IMR-90 (cell line): ENCODE measurements around the gene ARF6. TPM values are rescaled to one million over a fixed set of nuclear protein-coding genes. Genes with fewer than 3 reads are reported as not detected.

Experiments
- ATAC-seq: fragments of 200-7000 bp; cut with Tn5 transposase; 2 replicates; pipeline ENCODE4 v1.9.1; 2020; ENCODE audit warnings: low read depth, mild to moderate bottlenecking, moderate library complexity
- BruUV-seq: library from RNA; stranded (reverse); fragments of 400-500 nt; replicated peaks from 2 replicates; lab custom pipeline; 2021; lab: Mats Ljungman, UMichigan
- CTCF ChIA-PET: fragments of 300-600 bp; formaldehyde crosslinking; extraction: SDS; loops from one replicate; lab custom pipeline; 2021; ENCODE audit warnings: antibody characterized with exemption; lab: Yijun Ruan, JAX
- POLR2A ChIA-PET: fragments of 300-600 bp; sonication (Branson Sonifier 250); formaldehyde crosslinking; loops from one replicate; lab custom pipeline; 2022; ENCODE audit warnings: antibody characterized with exemption; ENCODE audit not compliant: unreplicated experiment; lab: Charles Lee
- DNase-seq: peaks from one replicate; pipeline ENCODE4 v3.0.0; 2013
- H2AFZ ChIP-seq: replicated peaks from 2 replicates; pipeline ENCODE3; 2013; ENCODE audit warnings: low read length, mild to moderate bottlenecking; ENCODE audit not compliant: poor library complexity
- H2AK5ac ChIP-seq: 2 replicates; pipeline ENCODE4 v1.6.1; 2013; ENCODE audit warnings: low read depth, low read length, inconsistent platforms
- H2AK9ac ChIP-seq: replicated peaks from 2 replicates; pipeline ENCODE3; 2013; ENCODE audit warnings: mild to moderate bottlenecking, low read depth, low read length, moderate library complexity; ENCODE audit not compliant: poor library complexity
- H2BK120ac ChIP-seq: 2 replicates; pipeline ENCODE4 v1.6.1; 2013; ENCODE audit warnings: low read depth, low read length, inconsistent platforms
- H2BK15ac ChIP-seq: 3 replicates; pipeline ENCODE4 v1.6.1; 2013; ENCODE audit warnings: low read depth, low read length, inconsistent platforms
- H2BK20ac ChIP-seq: 2 replicates; pipeline ENCODE4 v1.6.1; 2013; ENCODE audit warnings: low read depth, mild to moderate bottlenecking, inconsistent platforms, low read length, moderate library complexity
- H2BK5ac ChIP-seq: 2 replicates; pipeline ENCODE4 v1.6.1; 2013; ENCODE audit warnings: mild to moderate bottlenecking, low read depth, low read length, inconsistent platforms; ENCODE audit not compliant: poor library complexity, severe bottlenecking
- H3K14ac ChIP-seq: replicated peaks from 2 replicates; pipeline ENCODE4 v1.6.1; 2013; ENCODE audit warnings: low read depth, low read length, inconsistent platforms
- H3K18ac ChIP-seq: 2 replicates; pipeline ENCODE4 v1.6.1; 2013; ENCODE audit warnings: low read depth, low read length, control low read depth
- H3K23ac ChIP-seq: 2 replicates; pipeline ENCODE4 v1.6.1; 2013; ENCODE audit warnings: low read depth, low read length, inconsistent platforms
- H3K27ac ChIP-seq: 2 replicates; pipeline ENCODE4 v1.5.1; 2013; ENCODE audit warnings: mild to moderate bottlenecking, control low read depth, low read length; ENCODE audit not compliant: insufficient read depth
- H3K27me3 ChIP-seq: 2 replicates; pipeline ENCODE4 v1.6.1; 2013; ENCODE audit warnings: low read length; ENCODE audit not compliant: control insufficient read depth, insufficient read depth
- H3K36me3 ChIP-seq: 2 replicates; pipeline ENCODE4 v1.6.1; 2013; ENCODE audit warnings: low read length, mixed read lengths; ENCODE audit not compliant: control insufficient read depth, insufficient read depth
- H3K4ac ChIP-seq: 2 replicates; pipeline ENCODE4 v1.6.1; 2013; ENCODE audit warnings: low read depth, low read length, inconsistent platforms
- H3K4me1 ChIP-seq: 2 replicates; pipeline ENCODE4 v1.6.1; 2013; ENCODE audit warnings: low read length, mixed read lengths; ENCODE audit not compliant: control insufficient read depth, insufficient read depth
- H3K4me2 ChIP-seq: 2 replicates; pipeline ENCODE4 v1.6.1; 2013; ENCODE audit warnings: low read depth, mild to moderate bottlenecking, control low read depth, low read length, moderate library complexity
- H3K4me3 ChIP-seq: 2 replicates; pipeline ENCODE4 v1.5.1; 2013; ENCODE audit warnings: low read depth, mild to moderate bottlenecking, control low read depth, low read length, moderate library complexity; ENCODE audit not compliant: insufficient read depth
- H3K56ac ChIP-seq: 2 replicates; pipeline ENCODE4 v1.6.1; 2013; ENCODE audit warnings: low read length, inconsistent platforms; ENCODE audit not compliant: insufficient read depth; ENCODE audit errors: extremely low read depth
- H3K79me1 ChIP-seq, 2 experiments: 2 replicates each; pipeline ENCODE4 v1.6.1; 2013; ENCODE audit warnings: low read length in 2 of 2, inconsistent platforms in 1 of 2, low read depth in 1 of 2
- H3K9ac ChIP-seq: 2 replicates; pipeline ENCODE4 v1.6.1; 2013; ENCODE audit warnings: low read depth, low read length, control low read depth
- H3K9me1 ChIP-seq: 2 replicates; pipeline ENCODE4 v1.6.1; 2013; ENCODE audit warnings: low read length, inconsistent platforms; ENCODE audit not compliant: insufficient read depth
- H3K9me3 ChIP-seq: 2 replicates; pipeline ENCODE4 v1.6.1; 2013; ENCODE audit warnings: low read length; ENCODE audit not compliant: control insufficient read depth, insufficient read depth
- H4K20me1 ChIP-seq: 2 replicates; pipeline ENCODE4 v1.6.1; 2013; ENCODE audit warnings: low read length, inconsistent platforms; ENCODE audit not compliant: insufficient read depth
- H4K5ac ChIP-seq: 2 replicates; pipeline ENCODE4 v1.6.1; 2013; ENCODE audit warnings: mild to moderate bottlenecking, low read depth, low read length, control low read depth
- H4K8ac ChIP-seq, 2 experiments: 2 replicates each; pipeline ENCODE4 v1.6.1; 2013; ENCODE audit warnings: low read depth in 2 of 2, low read length in 2 of 2, control low read depth in 1 of 2, inconsistent platforms in 1 of 2
- H4K91ac ChIP-seq: 2 replicates; pipeline ENCODE4 v1.6.1; 2013; ENCODE audit warnings: low read depth, low read length, inconsistent platforms; ENCODE audit not compliant: insufficient read depth
- CEBPB ChIP-seq: IDR thresholded peaks from 2 replicates; pipeline ENCODE4 v1.6.1; 2012; ENCODE audit warnings: low read depth, low read length, improper control_type of control experiment
- MAFK ChIP-seq: IDR thresholded peaks from 2 replicates; pipeline ENCODE4 v1.6.1; 2012; ENCODE audit warnings: low read depth, low read length, improper control_type of control experiment
- MAZ ChIP-seq: IDR thresholded peaks from 2 replicates; pipeline ENCODE4 v1.6.1; 2012; ENCODE audit warnings: low read depth, mild to moderate bottlenecking, low read length, improper control_type of control experiment, moderate library complexity, borderline replicate concordance
- WGBS, 2 experiments: methylation state at CpG; one replicate each; pipeline versions ENCODE4 v1.1.5 to v1.1.7; 2013; ENCODE audit warnings: missing lambda C conversion rate in 2 of 2; ENCODE audit not compliant: insufficient read length in 1 of 2; ENCODE audit errors: extremely low coverage in 2 of 2; 5-methylcytosine and 5-hydroxymethylcytosine counted together
- dilution Hi-C: fragments of 300-500 bp; cut with HindIII; formaldehyde crosslinking; loops from one replicate; pipeline ENCODE4 v1.14.3; 2018; ENCODE audit warnings: low sequenced_read_pairs; ENCODE audit not compliant: unreplicated experiment
- in situ Hi-C: fragments of 300-500 bp; cut with MboI; formaldehyde crosslinking; loops from 3 replicates; pipeline ENCODE4 v1.14.3; 2019; ENCODE audit warnings: low sequenced_read_pairs, inconsistent platforms, mixed read lengths
- intact Hi-C: fragments of 100-400 bp; cut with micrococcal nuclease; formaldehyde crosslinking; loops from 2 replicates; pipeline ENCODE4 v1.10.0; 2022
- polyA plus RNA-seq, 3 experiments: library from polyadenylated mRNA; depleted of rRNA; stranded (reverse); fragments of >200 nt; gene quantifications; 2 replicates each; pipeline ENCODE4 v1.2.3, GENCODE V29; 2012; ENCODE audit warnings: low replicate concordance in 1 of 3
- total RNA-seq: library from RNA; depleted of rRNA; stranded (reverse); fragments of >200 nt; gene quantifications from 2 replicates; pipeline ENCODE4 v1.2.3, GENCODE V29; 2012

Gene ARF6
- total and polyA plus RNA-seq, 2 of the 4 experiments (the other 2 are of a cell fraction), result 32.1 to 40.1 TPM

DNA sequence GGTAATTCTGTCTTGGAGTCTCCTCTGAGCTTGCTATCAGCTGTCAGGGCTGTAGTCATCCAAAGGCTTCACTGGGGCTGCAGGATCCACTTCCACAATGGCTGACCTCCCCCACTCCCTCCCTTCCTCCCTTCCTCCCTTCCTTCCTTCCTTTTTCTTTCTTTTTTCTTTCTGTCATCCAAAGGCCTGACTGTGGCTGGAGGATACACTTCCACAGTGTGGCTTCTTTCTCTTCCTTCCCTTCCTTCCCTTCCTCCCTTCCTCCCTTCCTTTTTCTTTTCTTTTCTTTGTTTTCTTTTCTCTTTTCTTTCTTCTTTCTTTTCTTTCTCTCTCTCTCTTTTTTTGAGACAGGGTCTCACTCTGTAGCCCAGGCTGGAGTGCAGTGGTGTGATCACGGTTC, 30.6 kb downstream of the ARF6 start:
- in situ Hi-C loops, result no loop called here
- H3K27ac ChIP-seq, result no peak overlapping the region
- H4K20me1 ChIP-seq, result no peaks in the 10 kb centered on the region
- CTCF ChIA-PET, result interaction anchor here (0.6 kb wide), 1 partner anchor 651 kb away, joined by 7 read pairs; no protein-coding TSS in a partner anchor
- H2BK15ac ChIP-seq, result no peak overlapping the region
- peak overlapping the region; percentile 24; the same call in 1 of the 2 replicates for H3K4ac ChIP-seq
- no peak overlapping the region for H3K23ac ChIP-seq
- no peak overlapping the region for H2AK9ac ChIP-seq
- no peak overlapping the region; the same call in 1 of the 2 replicates for H2AK5ac ChIP-seq
- H2AFZ ChIP-seq, result peak overlapping the region; percentile 52
- no peak overlapping the region for H3K18ac ChIP-seq
- no peaks in the 10 kb centered on the region for H3K9me3 ChIP-seq
- BruUV-seq, result no TSS peak
- intact Hi-C loops, result no loop called here
- no peak overlapping the region for H4K8ac ChIP-seq
- H2BK20ac ChIP-seq, result no peak overlapping the region
- H3K79me1 ChIP-seq, result no peaks in the 10 kb centered on the region
- no CpG with 5 or more reads among the region's 1 CpG for WGBS, 2 experiments
- no peaks in the 10 kb centered on the region for H3K27me3 ChIP-seq
- peaks cover 4% of the 10 kb centered on the region; the same call in 1 of the 2 replicates for H3K4me1 ChIP-seq
- H3K56ac ChIP-seq, result no peak overlapping the region
- POLR2A ChIA-PET, result no interaction called here
- H4K91ac ChIP-seq, result no peak overlapping the region
- no peak for DNase-seq
- H2BK120ac ChIP-seq, result no peak overlapping the region
- no peak overlapping the region for H4K5ac ChIP-seq
- no peak overlapping the region for H2BK5ac ChIP-seq
- H3K4me3 ChIP-seq, result no peak overlapping the region
- H3K14ac ChIP-seq, result no peak overlapping the region
- ATAC-seq, result no peak
- no peak overlapping the region for H3K4me2 ChIP-seq
- dilution Hi-C loops, result no loop called here
- H3K9ac ChIP-seq, result no peak overlapping the region
- no peak for TF ChIP-seq MAFK
- TF ChIP-seq CEBPB, result no peak
- TF ChIP-seq MAZ, result no peak
- H3K36me3 ChIP-seq, result no peaks in the 10 kb centered on the region
- no peaks in the 10 kb centered on the region; the same call in 1 of the 2 replicates for H3K9me1 ChIP-seq
